Kidney epithelial cell (primary cell): Measurements from ENCODE around the gene TMEM100. TPM values are rescaled to one million over a fixed set of nuclear protein-coding genes. Genes with fewer than 3 reads are reported as not detected.

Source experiments
- DNase-seq: peaks from one replicate; pipeline ENCODE4 v3.0.0-alpha.2; 2010; ENCODE audit warnings: low read depth
- H3K27me3 ChIP-seq: 2 replicates; pipeline ENCODE4 v1.6.0; 2011; ENCODE audit warnings: low read length; ENCODE audit not compliant: control insufficient read depth, insufficient read depth
- H3K36me3 ChIP-seq: 2 replicates; pipeline ENCODE4 v1.5.1; 2011; ENCODE audit warnings: low read length; ENCODE audit not compliant: control insufficient read depth, insufficient read depth
- H3K4me3 ChIP-seq: 2 replicates; pipeline ENCODE4 v1.5.1; 2011; ENCODE audit warnings: low read depth, mild to moderate bottlenecking, control low read depth, low read length
- total RNA-seq: library from RNA; depleted of rRNA; stranded (reverse); fragments of >200 nt; gene quantifications from 2 replicates; pipeline ENCODE4 v1.2.3, GENCODE V29; 2015
- TF ChIP-seq, protein P1 (sequence below): IDR thresholded peaks from 2 replicates; pipeline ENCODE4 v1.5.1; 2011; ENCODE audit warnings: mild to moderate bottlenecking, moderate library complexity, low read length, control low read depth, inconsistent platforms; ENCODE audit not compliant: insufficient read depth, poor library complexity, severe bottlenecking

The TMEM100 gene
- total RNA-seq, 1 donor from 2014 or later, result not detected

DNA sequence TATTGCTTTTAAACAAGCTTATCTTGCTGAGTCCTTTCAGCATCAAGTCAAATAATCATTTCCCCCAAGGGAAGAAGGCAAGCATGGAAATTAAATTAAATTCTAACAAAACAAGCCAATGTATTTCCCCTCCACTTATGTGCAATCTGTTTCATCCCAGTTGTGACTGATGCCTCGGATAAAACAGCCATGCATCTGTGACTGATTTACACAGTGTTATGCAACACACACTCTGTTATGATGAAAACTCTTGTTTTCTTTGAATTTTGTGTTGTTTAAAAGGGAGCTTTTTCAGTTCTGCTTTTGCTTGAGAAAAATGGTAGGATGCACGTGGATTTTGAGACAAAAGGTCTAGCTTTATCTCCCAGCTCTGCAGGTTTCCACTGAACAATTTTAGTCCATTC lies 32.6 kb downstream of the TMEM100 start:
- TF ChIP-seq, protein P1, sequence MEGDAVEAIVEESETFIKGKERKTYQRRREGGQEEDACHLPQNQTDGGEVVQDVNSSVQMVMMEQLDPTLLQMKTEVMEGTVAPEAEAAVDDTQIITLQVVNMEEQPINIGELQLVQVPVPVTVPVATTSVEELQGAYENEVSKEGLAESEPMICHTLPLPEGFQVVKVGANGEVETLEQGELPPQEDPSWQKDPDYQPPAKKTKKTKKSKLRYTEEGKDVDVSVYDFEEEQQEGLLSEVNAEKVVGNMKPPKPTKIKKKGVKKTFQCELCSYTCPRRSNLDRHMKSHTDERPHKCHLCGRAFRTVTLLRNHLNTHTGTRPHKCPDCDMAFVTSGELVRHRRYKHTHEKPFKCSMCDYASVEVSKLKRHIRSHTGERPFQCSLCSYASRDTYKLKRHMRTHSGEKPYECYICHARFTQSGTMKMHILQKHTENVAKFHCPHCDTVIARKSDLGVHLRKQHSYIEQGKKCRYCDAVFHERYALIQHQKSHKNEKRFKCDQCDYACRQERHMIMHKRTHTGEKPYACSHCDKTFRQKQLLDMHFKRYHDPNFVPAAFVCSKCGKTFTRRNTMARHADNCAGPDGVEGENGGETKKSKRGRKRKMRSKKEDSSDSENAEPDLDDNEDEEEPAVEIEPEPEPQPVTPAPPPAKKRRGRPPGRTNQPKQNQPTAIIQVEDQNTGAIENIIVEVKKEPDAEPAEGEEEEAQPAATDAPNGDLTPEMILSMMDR, result no peak
- no peak overlapping the region for H3K4me3 ChIP-seq
- H3K36me3 ChIP-seq, result no peaks in the 10 kb centered on the region
- no peak for DNase-seq
- no peaks in the 10 kb centered on the region for H3K27me3 ChIP-seq

DNA sequence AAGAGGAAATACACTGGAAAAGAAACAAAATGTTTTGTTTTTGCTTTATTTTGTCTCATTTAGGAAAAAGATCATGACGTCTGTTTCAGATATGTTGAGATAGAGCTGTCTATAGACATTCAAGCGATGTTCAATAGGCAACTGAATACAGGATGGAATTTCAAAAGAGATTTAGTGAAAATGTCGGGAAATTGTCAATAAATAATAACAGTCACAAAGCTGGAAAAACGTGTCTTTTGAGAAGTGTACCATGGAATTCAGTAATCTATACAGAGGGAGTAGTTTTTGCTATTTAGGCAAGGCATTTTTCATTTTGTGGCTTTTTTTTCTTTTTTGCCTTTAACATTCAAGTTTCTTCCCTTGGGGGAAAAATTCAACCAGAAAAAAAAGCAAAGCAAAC lies 33.0 kb downstream of the TMEM100 start:
- H3K27me3 ChIP-seq, result no peaks in the 10 kb centered on the region
- TF ChIP-seq, protein P1, result no peak
- H3K4me3 ChIP-seq, result no peak overlapping the region
- no peak for DNase-seq
- no peaks in the 10 kb centered on the region for H3K36me3 ChIP-seq

DNA sequence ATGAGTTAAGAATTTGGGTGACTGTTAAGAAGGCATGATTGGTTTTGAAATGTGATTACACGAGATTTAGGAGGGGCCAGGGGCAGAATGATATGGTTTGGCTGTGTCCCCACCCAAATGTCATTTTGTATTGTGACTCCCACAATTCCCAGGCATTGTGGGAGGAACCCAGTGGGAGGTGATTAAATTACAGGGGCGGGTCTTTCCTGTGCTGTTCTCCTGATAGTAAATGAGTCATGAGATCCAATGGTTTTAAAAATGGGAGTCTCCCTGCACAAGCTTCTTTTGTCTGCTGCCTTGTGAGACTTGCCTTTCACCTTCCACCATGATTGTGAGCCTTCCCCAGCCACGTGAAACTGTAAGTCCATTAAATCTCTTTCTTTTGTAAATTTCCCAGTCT lies 34.6 kb downstream of the TMEM100 start:
- Histone ChIP-seq H3K27me3 (no peaks in the 10 kb centered on the region), H3K4me3 (no peak overlapping the region), H3K36me3 (no peaks in the 10 kb centered on the region)
- TF ChIP-seq, protein P1, result no peak
- no peak for DNase-seq

DNA sequence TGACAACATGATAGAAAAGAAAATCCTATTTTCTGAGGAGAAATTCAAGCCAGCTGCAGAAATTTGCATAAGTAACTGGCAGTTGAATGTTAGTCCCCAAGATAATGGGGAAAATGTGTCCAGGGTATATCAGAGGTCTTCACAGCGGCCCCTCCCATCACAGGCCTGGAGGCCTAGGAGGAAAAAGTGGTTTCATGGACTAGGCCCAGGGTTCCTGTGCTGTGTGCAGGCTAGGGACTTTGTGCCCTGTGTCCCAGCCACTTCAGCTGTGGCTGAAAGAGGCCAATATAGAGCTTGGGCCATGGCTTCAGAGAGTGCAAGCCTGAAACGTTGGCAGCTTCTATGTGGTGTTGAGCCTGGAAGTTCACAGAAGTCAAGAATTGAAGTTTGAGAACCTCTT lies 35.6 kb downstream of the TMEM100 start:
- Histone ChIP-seq H3K27me3 (no peaks in the 10 kb centered on the region), H3K36me3 (no peaks in the 10 kb centered on the region), H3K4me3 (no peak overlapping the region)
- TF ChIP-seq, protein P1, result no peak
- no peak for DNase-seq

DNA sequence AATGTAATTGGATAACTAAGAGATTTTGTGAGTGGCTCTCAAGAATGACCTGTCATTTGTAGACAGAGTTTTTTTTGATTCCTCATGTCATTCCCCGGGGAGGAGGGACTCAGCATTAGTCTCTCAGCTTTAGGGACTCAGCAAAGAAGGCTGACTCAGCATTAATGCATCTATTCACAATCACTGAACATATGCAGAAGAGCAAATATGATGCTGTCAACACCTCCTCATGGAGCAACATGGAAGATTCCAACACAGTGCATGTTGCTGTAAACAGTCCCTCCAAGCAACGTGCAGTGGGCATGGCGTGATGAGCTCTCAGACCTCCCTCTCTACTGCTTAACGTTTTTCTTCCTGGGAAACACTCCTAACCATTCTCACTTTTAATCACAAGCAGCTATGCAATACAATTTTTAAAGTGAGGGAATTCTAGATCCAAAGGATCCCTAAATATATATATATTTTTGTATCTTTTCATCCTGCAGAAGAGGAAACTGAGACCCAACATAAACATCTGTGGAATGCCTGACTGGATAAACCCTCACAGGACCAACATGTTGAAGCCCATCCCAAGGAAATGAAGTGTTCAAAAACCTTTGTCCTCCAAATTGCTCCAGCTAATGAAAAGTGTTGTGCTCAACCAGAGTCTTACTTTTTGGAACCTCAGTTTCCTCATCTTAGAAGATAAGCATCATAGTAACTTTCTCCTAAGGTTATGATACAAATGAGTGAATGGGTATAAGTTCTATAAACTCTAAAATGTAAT lies 38.9 kb downstream of the TMEM100 start:
- no peak for DNase-seq
- Histone ChIP-seq H3K27me3 (no peaks in the 10 kb centered on the region), H3K4me3 (no peak overlapping the region), H3K36me3 (no peaks in the 10 kb centered on the region)
- TF ChIP-seq, protein P1, result no peak

DNA sequence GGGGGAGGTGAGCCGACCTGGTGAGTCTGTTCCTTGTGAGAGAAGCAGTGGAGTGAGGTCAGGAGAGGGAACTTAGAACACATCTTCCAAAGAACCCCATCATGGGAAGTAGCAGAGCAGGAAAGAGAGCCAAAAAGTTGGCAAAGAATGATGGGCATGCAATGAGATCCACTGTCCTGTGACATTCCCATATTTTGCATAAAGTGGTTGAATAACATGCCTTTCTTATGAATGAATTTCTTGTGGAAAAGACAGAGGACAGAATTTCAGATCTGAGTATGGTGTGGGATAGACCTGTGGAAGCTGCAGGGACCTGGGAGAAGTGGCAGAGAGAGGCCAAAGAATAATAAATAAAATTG lies 41.3 kb downstream of the TMEM100 start:
- H3K27me3 ChIP-seq, result no peaks in the 10 kb centered on the region
- no peak overlapping the region for H3K4me3 ChIP-seq
- DNase-seq, result no peak
- no peaks in the 10 kb centered on the region for H3K36me3 ChIP-seq
- TF ChIP-seq, protein P1, result no peak
